Body of pancreas (tissue), 4 donors: Measurements from ENCODE around the gene PBRM1. TPM values are rescaled to one million over a fixed set of nuclear protein-coding genes. Genes with fewer than 3 reads are reported as not detected.

ENCODE experiments used
- ATAC-seq: fragments of 150-250 bp; one replicate; pipeline ENCODE4 v1.9.1; 2016
- DNase-seq, 4 donors: peaks; one replicate each; pipeline ENCODE4 v3.0.0-alpha.2; 2019
- H3K27ac ChIP-seq, 4 donors: fragments of 200-600 bp; sonication (generic); 1 replicate in 3 of 4; 2 replicates in 1 of 4; pipeline versions ENCODE4 v1.5.1 to v1.6.1; 2016 to 2019; ENCODE audit warnings: mild to moderate bottlenecking in 1 of 4, mixed read lengths in 1 of 4, moderate library complexity in 1 of 4
- H3K27me3 ChIP-seq, 2 donors: fragments of 200-600 bp; sonication (generic); one replicate each; pipeline ENCODE4 v1.6.0; 2016; ENCODE audit warnings: mild to moderate bottlenecking in 1 of 2
- H3K36me3 ChIP-seq, 2 donors: fragments of 200-600 bp; sonication (generic); replicated peaks in 1 of 2; 2 replicates each; pipeline ENCODE4 v1.5.1; 2016; ENCODE audit warnings: low read depth in 2 of 2; ENCODE audit not compliant: insufficient read depth in 1 of 2
- H3K4me1 ChIP-seq: fragments of 200-600 bp; sonication (generic); one replicate; pipeline ENCODE4 v1.6.0; 2016
- H3K4me3 ChIP-seq, 2 donors: fragments of 200-600 bp; sonication (generic); 1 replicate in 1 of 2; 2 replicates in 1 of 2; pipeline ENCODE4 v1.5.1; 2016 to 2019
- H3K9me3 ChIP-seq, 3 donors: fragments of 200-600 bp; sonication (generic); 1 replicate in 2 of 3; 2 replicates in 1 of 3; pipeline ENCODE4 v1.5.1; 2016
- CTCF ChIP-seq, 7 experiments: fragments of 450-650 bp in 4 of 7; fragments of 200-600 bp in 3 of 7; sonication (generic) in 3 of 7; IDR thresholded peaks; one replicate each; pipeline ENCODE4 v1.5.1; 2016 to 2019; ENCODE audit warnings: antibody characterized with exemption in 7 of 7
- POLR2A ChIP-seq, 3 donors: fragments of 450-650 bp; IDR thresholded peaks; one replicate each; pipeline ENCODE4 v1.6.1; 2016; ENCODE audit warnings: antibody characterized with exemption in 3 of 3, mild to moderate bottlenecking in 2 of 3
- whole genome bisulfite sequencing, 2 donors: methylation state at CpG; one replicate each; pipeline ENCODE4 v1.1.5; 2017; 5-methylcytosine and 5-hydroxymethylcytosine counted together
- intact Hi-C: fragments of 100-400 bp; cut with DNase I; formaldehyde crosslinking; loops from one replicate; pipeline ENCODE4 v1.15.1; 2023
- total RNA-seq, 2 donors: library from RNA; depleted of rRNA; stranded (reverse); fragments of >200 nt; gene quantifications; one replicate each; pipeline ENCODE4 v1.1.0, GENCODE V29; 2016

The PBRM1 gene
- total RNA-seq, 2 donors from 2014 or later: 62.3 to 72.8 TPM

GRCh38 chr3:52512105-52512504, 173.6 kb downstream of the PBRM1 start:
- intact Hi-C loops: no loop called here
- no peak overlapping the region for H3K4me3 ChIP-seq
- H3K4me1 ChIP-seq: no peaks in the 10 kb centered on the region
- TF ChIP-seq CTCF (IDR thresholded peaks at IDR 0.05) (no peak), POLR2A (IDR thresholded peaks at IDR 0.05) (no peak)
- H3K9me3 ChIP-seq: no peaks in the 10 kb centered on the region
- DNase-seq: no peak
- no peaks in the 10 kb centered on the region for H3K36me3 ChIP-seq
- no peak for ATAC-seq
- WGBS, 2 donors: 69 to 94% methylated on average over 2 to 8 of the region's 8 CpGs
- no peaks in the 10 kb centered on the region for H3K27me3 ChIP-seq
- H3K27ac ChIP-seq: no peak overlapping the region

GRCh38 chr3:52511509-52511908, 174.2 kb downstream of the PBRM1 start:
- DNase-seq (no peak), ATAC-seq (no peak)
- 81 to 87% methylated on average over 7 of the region's 7 CpGs for WGBS, 2 donors
- intact Hi-C loops: no loop called here
- TF ChIP-seq CTCF (IDR thresholded peaks at IDR 0.05) (no peak), POLR2A (IDR thresholded peaks at IDR 0.05) (no peak)
- H3K4me1 ChIP-seq: no peaks in the 10 kb centered on the region
- no peaks in the 10 kb centered on the region for H3K9me3 ChIP-seq
- H3K36me3 ChIP-seq: no peaks in the 10 kb centered on the region
- no peak overlapping the region for H3K27ac ChIP-seq
- H3K27me3 ChIP-seq: no peaks in the 10 kb centered on the region
- no peak overlapping the region for H3K4me3 ChIP-seq

- TF ChIP-seq CTCF (IDR thresholded peaks at IDR 0.05) (no peak), POLR2A (IDR thresholded peaks at IDR 0.05) (no peak)
- ATAC-seq: no peak
- 79 to 80% methylated on average over 11 to 12 of the region's 12 CpGs for WGBS, 2 donors
Observed at GRCh38 chr3:52509753-52510328, 175.9 kb downstream of the PBRM1 start.

GRCh38 chr3:52507359-52507758, 178.4 kb downstream of the PBRM1 start:
- DNase-seq (no peak), ATAC-seq (no peak)
- no peaks in the 10 kb centered on the region for H3K9me3 ChIP-seq
- H3K27me3 ChIP-seq: no peaks in the 10 kb centered on the region
- H3K36me3 ChIP-seq: no peaks in the 10 kb centered on the region
- 83 to 97% methylated on average over 5 of the region's 5 CpGs for WGBS, 2 donors
- TF ChIP-seq POLR2A (IDR thresholded peaks at IDR 0.05) (no peak), CTCF (IDR thresholded peaks at IDR 0.05) (no peak)
- no peak overlapping the region for H3K4me3 ChIP-seq
- intact Hi-C loops: no loop called here
- peaks cover 9% of the 10 kb centered on the region for H3K4me1 ChIP-seq
- no peak overlapping the region for H3K27ac ChIP-seq

More at GRCh38 chr3:52509753-52510328, 175.9 kb downstream of the PBRM1 start:
- Histone ChIP-seq H3K36me3 (no peaks in the 10 kb centered on the region), H3K4me3 (no peak overlapping the region), H3K27ac (no peak overlapping the region), H3K9me3 (no peaks in the 10 kb centered on the region), H3K27me3 (no peaks in the 10 kb centered on the region), H3K4me1 (no peaks in the 10 kb centered on the region)
- intact Hi-C loops: no loop called here
- DNase-seq: no peak

- Histone ChIP-seq H3K4me1 (peaks cover 9% of the 10 kb centered on the region), H3K4me3 (no peak overlapping the region), H3K27ac (no peak overlapping the region), H3K27me3 (no peaks in the 10 kb centered on the region), H3K9me3 (no peaks in the 10 kb centered on the region), H3K36me3 (no peaks in the 10 kb centered on the region)
- intact Hi-C loops: no loop called here
- 87 to 93% methylated on average over 9 to 27 of the region's 27 CpGs for WGBS, 2 donors
- TF ChIP-seq CTCF (IDR thresholded peaks at IDR 0.05) (no peak), POLR2A (IDR thresholded peaks at IDR 0.05) (no peak)
- no peak for ATAC-seq
- no peak for DNase-seq
Observed at GRCh38 chr3:52506266-52506966, 179.3 kb downstream of the PBRM1 start.
